Adrenal gland (tissue), 5 donors: ENCODE measurements around the gene DNAH17.

Source experiments
- CTCF ChIP-seq, 6 experiments: fragments of 450-650 bp in 4 of 6; fragments of 200-600 bp in 2 of 6; sonication (generic) in 1 of 6; IDR thresholded peaks; 1 replicate in 5 of 6; 2 replicates in 1 of 6; pipeline versions ENCODE4 v1.5.1 to v1.8.0; 2016 to 2021; ENCODE audit warnings: antibody characterized with exemption in 6 of 6, mild to moderate bottlenecking in 2 of 6, moderate library complexity in 1 of 6
- POLR2A ChIP-seq, 2 donors: fragments of 450-650 bp; IDR thresholded peaks; one replicate each; pipeline ENCODE4 v1.6.1; 2017; ENCODE audit warnings: antibody characterized with exemption in 2 of 2, mild to moderate bottlenecking in 2 of 2, moderate library complexity in 1 of 2
- donor health status: DM: no; HTN: no; CAD: no.

GRCh38 chr17:78502611-78503148 lies 74.5 kb downstream of the DNAH17 start:
- TF ChIP-seq CTCF (IDR thresholded peaks at IDR 0.05) (no peak), POLR2A (IDR thresholded peaks at IDR 0.05) (no peak)
